NT2/D1 (cell line): ENCODE data around the gene SERPINE2.

Experiments
- YY1 ChIP-seq: IDR thresholded peaks from 2 replicates; pipeline ENCODE4 v1.6.1; 2011; ENCODE audit not compliant: insufficient read length, insufficient read depth
- ZNF274 ChIP-seq: IDR thresholded peaks from 2 replicates; pipeline ENCODE4 v1.6.1; 2011; ENCODE audit warnings: mild to moderate bottlenecking, low read depth, low read length

GRCh38 chr2:223956300-223956699 lies 82.8 kb downstream of the SERPINE2 start:
- no peak for TF ChIP-seq YY1
- TF ChIP-seq ZNF274: no peak
